HepG2 (cell line): ENCODE data around the gene NCOA5. TPM values are rescaled to one million over a fixed set of nuclear protein-coding genes. Genes with fewer than 3 reads are reported as not detected.

Experiments used
- ADNP ChIP-seq: sonication (generic); formaldehyde crosslinking; IDR thresholded peaks from 2 replicates; pipeline ENCODE4 v1.4.0; 2020; ENCODE audit warnings: missing genetic modification reagents
- ARNT ChIP-seq: fragments of 450-650 bp; IDR thresholded peaks from 2 replicates; pipeline ENCODE4 v1.6.1; 2017
- CAMTA2 ChIP-seq: sonication (generic); formaldehyde crosslinking; IDR thresholded peaks from 2 replicates; pipeline ENCODE4 v1.4.0; 2020; ENCODE audit warnings: mild to moderate bottlenecking, missing genetic modification reagents, borderline replicate concordance
- CEBPB ChIP-seq: IDR thresholded peaks from 2 replicates; pipeline ENCODE4 v1.6.1; 2011; ENCODE audit warnings: low read depth, low read length, improper control_type of control experiment, borderline replicate concordance
- CHD4 ChIP-seq: fragments of 200-600 bp; sonication (generic); IDR thresholded peaks from 2 replicates; pipeline ENCODE4 v1.7.0; 2017; ENCODE audit warnings: mild to moderate bottlenecking, low read length, borderline replicate concordance
- FOXO4 ChIP-seq: sonication (generic); formaldehyde crosslinking; conservative IDR thresholded peaks from 2 replicates; pipeline ENCODE4 v1.8.1; 2023; ENCODE audit warnings: missing genetic modification reagents
- JUN ChIP-seq: sonication (generic); formaldehyde crosslinking; IDR thresholded peaks from 2 replicates; pipeline ENCODE4 v1.4.0; 2020; ENCODE audit warnings: mild to moderate bottlenecking, missing genetic modification reagents
- POGZ ChIP-seq: sonication (generic); formaldehyde crosslinking; IDR thresholded peaks from 2 replicates; pipeline ENCODE4 v1.4.0; 2020; ENCODE audit warnings: mild to moderate bottlenecking, missing genetic modification reagents
- POLR2A ChIP-seq, 2 experiments: IDR thresholded peaks; 2 replicates each; pipeline ENCODE4 v1.6.1; 2011; ENCODE audit warnings: low read depth in 2 of 2, low read length in 2 of 2, mild to moderate bottlenecking in 1 of 2, moderate library complexity in 1 of 2; ENCODE audit not compliant: insufficient read depth in 1 of 2
- TAF1 ChIP-seq: sonication (generic); formaldehyde crosslinking; IDR thresholded peaks from 2 replicates; pipeline ENCODE4 v1.4.0; 2020; ENCODE audit warnings: missing genetic modification reagents
- THAP11 ChIP-seq: IDR thresholded peaks from 2 replicates; pipeline ENCODE4 v1.6.1; 2016; ENCODE audit warnings: missing biosample characterization, missing genetic modification reagents
- ZBTB42 ChIP-seq: sonication (generic); formaldehyde crosslinking; IDR thresholded peaks from 2 replicates; pipeline ENCODE4 v1.5.0; 2020; ENCODE audit warnings: mild to moderate bottlenecking, missing genetic modification reagents
- ZGPAT ChIP-seq: IDR thresholded peaks from 2 replicates; pipeline ENCODE4 v1.6.1; 2016; ENCODE audit warnings: mild to moderate bottlenecking
- polyA plus RNA-seq, 8 experiments: library from polyadenylated mRNA; depleted of rRNA in 3 of 8; stranded (reverse) in 7 of 8; unstranded in 1 of 8; fragments of >200 nt; fragmentation: Illumina TruSeq in 4 of 8; extraction: Trizol in 4 of 8; gene quantifications; 2 replicates each; pipeline versions ENCODE4 v1.2.1 to v1.2.3, GENCODE V29; 2011 to 2016; ENCODE audit warnings: low read depth in 4 of 8, missing spikeins in 1 of 8, mixed read lengths in 1 of 8; ENCODE audit not compliant: insufficient read depth in 1 of 8
- total RNA-seq, 5 experiments: library from RNA; depleted of rRNA; stranded (reverse); fragments of >200 nt; fragmentation: Illumina TruSeq; extraction: Trizol; gene quantifications; 2 replicates each; pipeline ENCODE4 v1.2.3, GENCODE V29; 2016; ENCODE audit warnings: low read depth in 1 of 5
- TF ChIP-seq, protein P1 (sequence below): sonication (generic); formaldehyde crosslinking; IDR thresholded peaks from 2 replicates; pipeline ENCODE4 v1.5.1; 2020; ENCODE audit warnings: mild to moderate bottlenecking, missing genetic modification reagents, moderate library complexity
- TF ChIP-seq, protein P2 (sequence below): sonication (generic); formaldehyde crosslinking; IDR thresholded peaks from 2 replicates; pipeline ENCODE4 v1.8.1; 2023; ENCODE audit warnings: missing genetic modification reagents, inconsistent platforms, borderline replicate concordance
- TF ChIP-seq, protein P3 (sequence below): sonication (generic); formaldehyde crosslinking; conservative IDR thresholded peaks from 2 replicates; pipeline ENCODE4 v1.4.0; 2020; ENCODE audit warnings: missing genetic modification reagents

NCOA5 gene
- total and polyA plus RNA-seq, 2 of the 13 experiments (the other 11 are each of a cell fraction or from before 2014, with no cell fraction given) = 16.5 to 28.4 TPM

DNA sequence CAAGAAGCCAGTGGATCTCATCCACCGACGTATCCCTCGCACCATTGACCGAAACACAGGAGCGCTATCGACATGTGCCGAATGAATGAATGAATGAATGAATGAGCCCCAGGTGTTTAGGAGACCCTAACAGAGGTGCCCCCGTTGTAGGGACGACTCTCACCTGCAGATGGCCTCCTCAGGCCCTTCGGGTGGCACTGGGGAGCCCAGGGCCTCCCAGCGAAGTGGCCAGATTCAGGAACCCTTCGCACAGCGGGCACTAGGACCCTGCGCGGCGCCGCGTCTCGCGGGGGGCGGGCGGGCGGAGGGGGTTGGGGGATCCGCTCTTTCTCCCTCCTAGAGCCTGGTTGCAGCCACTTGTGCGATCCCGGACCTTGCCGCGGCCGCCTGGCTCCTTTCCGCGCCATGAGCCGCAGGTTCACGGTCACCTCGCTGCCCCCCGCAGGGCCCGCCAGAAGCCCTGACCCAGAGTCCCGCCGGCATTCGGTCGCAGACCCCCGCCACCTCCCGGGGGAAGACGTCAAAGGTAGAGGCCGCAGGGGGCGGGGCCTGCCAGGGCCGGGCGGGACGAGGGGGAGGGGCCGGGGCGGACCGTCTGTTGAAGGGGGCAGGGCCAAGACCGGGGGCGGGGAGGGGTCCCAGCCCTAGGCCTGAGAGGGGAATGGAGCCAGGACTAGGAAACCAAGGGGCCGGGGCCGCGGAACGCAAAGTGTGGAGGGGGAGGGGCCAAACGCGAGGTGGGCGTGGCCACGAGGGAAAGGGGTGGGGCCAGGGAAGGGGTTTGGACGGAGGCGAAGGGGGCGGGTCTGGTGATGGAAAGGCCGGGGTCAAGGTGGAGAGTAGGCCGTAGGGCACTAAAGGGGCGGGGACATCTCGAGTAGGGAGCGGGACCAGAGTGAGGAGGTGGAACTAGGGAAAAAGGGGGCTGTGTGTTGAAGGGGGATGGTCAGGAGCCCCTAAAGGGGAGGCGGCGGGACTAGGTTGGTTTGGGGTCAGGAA, 68.1 kb downstream of the NCOA5 start (continued):
- TF ChIP-seq THAP11 (no peak), ZGPAT (CRISPR knock-in tag) (peak; percentile 46; the same call in 1 of the 2 replicates), ADNP (CRISPR knock-in tag) (0 out of 2 replicates have a peak, but pooled peaks have one; percentile 49), CAMTA2 (CRISPR knock-in tag) (no peak), POGZ (CRISPR knock-in tag) (no peak), POLR2A (IDR thresholded peaks at IDR 0.05; ENCODE audit: insufficient read depth in 1 of 2, low read depth in 2 of 2, low read length in 2 of 2) (0 out of 4 replicates have a peak, but pooled peaks have one; percentile 21 to 54), ARNT (no peak), TAF1 (0 out of 2 replicates have a peak, but pooled peaks have one; percentile 29), JUN (no peak), FOXO4 (CRISPR knock-in tag) (no peak), CHD4 (no peak; the same call in 1 of the 2 replicates), ZBTB42 (no peak), CEBPB (no peak)
- TF ChIP-seq, protein P1, sequence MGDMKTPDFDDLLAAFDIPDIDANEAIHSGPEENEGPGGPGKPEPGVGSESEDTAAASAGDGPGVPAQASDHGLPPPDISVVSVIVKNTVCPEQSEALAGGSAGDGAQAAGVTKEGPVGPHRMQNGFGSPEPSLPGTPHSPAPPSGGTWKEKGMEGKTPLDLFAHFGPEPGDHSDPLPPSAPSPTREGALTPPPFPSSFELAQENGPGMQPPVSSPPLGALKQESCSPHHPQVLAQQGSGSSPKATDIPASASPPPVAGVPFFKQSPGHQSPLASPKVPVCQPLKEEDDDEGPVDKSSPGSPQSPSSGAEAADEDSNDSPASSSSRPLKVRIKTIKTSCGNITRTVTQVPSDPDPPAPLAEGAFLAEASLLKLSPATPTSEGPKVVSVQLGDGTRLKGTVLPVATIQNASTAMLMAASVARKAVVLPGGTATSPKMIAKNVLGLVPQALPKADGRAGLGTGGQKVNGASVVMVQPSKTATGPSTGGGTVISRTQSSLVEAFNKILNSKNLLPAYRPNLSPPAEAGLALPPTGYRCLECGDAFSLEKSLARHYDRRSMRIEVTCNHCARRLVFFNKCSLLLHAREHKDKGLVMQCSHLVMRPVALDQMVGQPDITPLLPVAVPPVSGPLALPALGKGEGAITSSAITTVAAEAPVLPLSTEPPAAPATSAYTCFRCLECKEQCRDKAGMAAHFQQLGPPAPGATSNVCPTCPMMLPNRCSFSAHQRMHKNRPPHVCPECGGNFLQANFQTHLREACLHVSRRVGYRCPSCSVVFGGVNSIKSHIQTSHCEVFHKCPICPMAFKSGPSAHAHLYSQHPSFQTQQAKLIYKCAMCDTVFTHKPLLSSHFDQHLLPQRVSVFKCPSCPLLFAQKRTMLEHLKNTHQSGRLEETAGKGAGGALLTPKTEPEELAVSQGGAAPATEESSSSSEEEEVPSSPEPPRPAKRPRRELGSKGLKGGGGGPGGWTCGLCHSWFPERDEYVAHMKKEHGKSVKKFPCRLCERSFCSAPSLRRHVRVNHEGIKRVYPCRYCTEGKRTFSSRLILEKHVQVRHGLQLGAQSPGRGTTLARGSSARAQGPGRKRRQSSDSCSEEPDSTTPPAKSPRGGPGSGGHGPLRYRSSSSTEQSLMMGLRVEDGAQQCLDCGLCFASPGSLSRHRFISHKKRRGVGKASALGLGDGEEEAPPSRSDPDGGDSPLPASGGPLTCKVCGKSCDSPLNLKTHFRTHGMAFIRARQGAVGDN (CRISPR knock-in tag) = peak; percentile 68
- TF ChIP-seq, protein P2, sequence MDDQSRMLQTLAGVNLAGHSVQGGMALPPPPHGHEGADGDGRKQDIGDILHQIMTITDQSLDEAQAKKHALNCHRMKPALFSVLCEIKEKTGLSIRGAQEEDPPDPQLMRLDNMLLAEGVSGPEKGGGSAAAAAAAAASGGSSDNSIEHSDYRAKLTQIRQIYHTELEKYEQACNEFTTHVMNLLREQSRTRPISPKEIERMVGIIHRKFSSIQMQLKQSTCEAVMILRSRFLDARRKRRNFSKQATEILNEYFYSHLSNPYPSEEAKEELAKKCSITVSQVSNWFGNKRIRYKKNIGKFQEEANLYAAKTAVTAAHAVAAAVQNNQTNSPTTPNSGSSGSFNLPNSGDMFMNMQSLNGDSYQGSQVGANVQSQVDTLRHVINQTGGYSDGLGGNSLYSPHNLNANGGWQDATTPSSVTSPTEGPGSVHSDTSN (CRISPR knock-in tag) = no peak
- TF ChIP-seq, protein P3, sequence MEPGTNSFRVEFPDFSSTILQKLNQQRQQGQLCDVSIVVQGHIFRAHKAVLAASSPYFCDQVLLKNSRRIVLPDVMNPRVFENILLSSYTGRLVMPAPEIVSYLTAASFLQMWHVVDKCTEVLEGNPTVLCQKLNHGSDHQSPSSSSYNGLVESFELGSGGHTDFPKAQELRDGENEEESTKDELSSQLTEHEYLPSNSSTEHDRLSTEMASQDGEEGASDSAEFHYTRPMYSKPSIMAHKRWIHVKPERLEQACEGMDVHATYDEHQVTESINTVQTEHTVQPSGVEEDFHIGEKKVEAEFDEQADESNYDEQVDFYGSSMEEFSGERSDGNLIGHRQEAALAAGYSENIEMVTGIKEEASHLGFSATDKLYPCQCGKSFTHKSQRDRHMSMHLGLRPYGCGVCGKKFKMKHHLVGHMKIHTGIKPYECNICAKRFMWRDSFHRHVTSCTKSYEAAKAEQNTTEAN = no peak
